ENCODE data around the gene KCNK17.

DNA sequence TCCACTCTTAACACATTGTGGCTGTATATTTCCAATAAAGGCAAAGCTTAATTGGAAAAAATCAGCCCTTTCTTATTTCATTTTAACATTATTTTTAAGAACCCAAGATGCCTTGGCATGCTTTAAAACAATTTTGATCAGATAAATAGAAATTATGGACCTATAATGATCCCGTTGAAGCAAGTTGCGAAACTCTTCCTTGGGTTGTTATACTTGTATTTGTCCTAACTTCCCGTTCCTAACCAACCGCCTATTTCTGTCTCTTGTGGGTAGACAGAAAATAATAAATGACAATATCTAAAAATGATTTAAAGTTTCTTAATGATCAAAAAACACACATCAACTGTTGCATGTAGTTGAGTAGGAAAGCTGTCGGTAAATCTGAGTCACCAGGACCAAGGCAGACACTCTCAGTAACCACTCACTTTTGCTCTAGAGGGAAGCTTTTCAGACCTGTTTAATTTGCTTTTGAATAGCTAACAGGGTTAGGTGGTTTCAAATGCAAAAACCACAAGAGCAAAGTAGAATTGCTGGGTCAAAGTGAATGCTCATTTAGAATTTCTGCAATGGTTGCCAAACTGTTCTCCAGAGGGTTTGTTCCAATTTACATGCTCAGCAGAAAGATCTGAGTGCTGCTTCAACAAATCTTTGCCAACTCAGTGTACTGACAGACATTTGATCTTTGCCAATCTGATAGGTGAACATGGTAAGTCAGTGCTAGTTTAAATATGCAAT lies 50.7 kb downstream of the KCNK17 start:
- TF ChIP-seq, protein P1, sequence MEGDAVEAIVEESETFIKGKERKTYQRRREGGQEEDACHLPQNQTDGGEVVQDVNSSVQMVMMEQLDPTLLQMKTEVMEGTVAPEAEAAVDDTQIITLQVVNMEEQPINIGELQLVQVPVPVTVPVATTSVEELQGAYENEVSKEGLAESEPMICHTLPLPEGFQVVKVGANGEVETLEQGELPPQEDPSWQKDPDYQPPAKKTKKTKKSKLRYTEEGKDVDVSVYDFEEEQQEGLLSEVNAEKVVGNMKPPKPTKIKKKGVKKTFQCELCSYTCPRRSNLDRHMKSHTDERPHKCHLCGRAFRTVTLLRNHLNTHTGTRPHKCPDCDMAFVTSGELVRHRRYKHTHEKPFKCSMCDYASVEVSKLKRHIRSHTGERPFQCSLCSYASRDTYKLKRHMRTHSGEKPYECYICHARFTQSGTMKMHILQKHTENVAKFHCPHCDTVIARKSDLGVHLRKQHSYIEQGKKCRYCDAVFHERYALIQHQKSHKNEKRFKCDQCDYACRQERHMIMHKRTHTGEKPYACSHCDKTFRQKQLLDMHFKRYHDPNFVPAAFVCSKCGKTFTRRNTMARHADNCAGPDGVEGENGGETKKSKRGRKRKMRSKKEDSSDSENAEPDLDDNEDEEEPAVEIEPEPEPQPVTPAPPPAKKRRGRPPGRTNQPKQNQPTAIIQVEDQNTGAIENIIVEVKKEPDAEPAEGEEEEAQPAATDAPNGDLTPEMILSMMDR (IDR thresholded peaks at IDR 0.05): no peak
- TF ChIP-seq ZFX (IDR thresholded peaks at IDR 0.05; ENCODE audit: borderline replicate concordance): no peak
